ENCODE data around the gene LRIG1.

DNA sequence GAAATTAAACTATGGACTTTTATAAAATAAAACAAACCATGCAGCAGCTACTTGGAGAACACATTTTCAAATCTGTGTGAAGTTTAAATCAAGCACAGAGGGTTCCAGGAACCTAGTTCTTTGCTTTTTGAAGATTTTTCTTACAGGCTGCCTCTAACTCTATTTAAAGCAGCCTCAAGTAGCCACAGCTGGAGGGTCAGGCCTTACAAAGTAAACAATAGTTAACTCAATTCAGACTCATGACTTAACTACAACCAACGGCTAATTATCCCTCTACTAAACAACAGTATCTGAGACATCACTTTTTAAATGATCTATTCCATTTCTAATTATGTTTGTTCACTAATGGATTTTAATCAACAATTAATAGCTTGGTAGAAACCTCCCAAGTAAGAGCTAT is 9.8 kb downstream of the LRIG1 start:
- no peak for TF ChIP-seq CTCF (IDR thresholded peaks at IDR 0.05; ENCODE audit: low read depth, low read length, poor library complexity, severe bottlenecking)
- TF ChIP-seq EZH2phosphoT487 (IDR thresholded peaks at IDR 0.05; ENCODE audit: borderline replicate concordance, low read length) = no peak
